SK-N-MC (cell line): ENCODE data around the gene NSMCE1.

Experiments
- EZH2 ChIP-seq: fragments of 200-600 bp; sonication (generic); IDR thresholded peaks from one replicate; pipeline ENCODE4 v1.6.1; 2017; ENCODE audit warnings: antibody characterized with exemption
- POLR2AphosphoS5 ChIP-seq: IDR thresholded peaks from 2 replicates; pipeline ENCODE4 v1.6.1; 2012; ENCODE audit warnings: mild to moderate bottlenecking, low read depth, low read length, borderline replicate concordance

DNA sequence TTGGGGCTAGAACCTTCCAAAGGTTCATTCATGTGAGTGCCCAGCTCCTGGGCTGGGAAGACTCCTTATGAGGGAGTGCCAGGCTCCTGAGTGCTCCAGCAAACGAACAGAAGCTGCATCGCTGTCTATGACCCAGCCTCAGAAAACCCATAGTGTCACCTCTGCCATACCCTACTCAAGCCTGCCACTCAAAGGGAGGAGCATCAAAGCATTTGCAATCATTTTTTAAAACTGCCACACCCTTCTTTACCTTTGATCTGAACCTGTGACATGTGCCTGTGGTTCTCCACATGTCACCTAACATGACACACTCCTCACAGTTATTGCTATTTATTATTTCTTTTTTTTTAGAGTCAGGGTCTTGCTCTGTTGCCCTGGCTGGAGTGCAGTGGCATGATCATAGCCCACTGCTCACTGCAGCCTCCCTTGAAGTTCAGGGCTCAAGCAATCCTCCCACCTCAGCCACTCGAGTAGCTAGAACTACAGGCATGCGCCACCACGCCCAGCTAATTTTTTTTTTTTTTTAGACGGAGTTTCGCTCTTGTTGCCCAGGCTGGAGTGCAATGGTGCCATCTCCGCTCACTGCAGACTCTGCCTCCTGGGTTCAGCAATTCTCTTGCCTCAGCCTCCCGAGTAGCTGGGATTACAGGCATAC lies 72.5 kb downstream of the NSMCE1 start:
- TF ChIP-seq EZH2 (no peak), POLR2AphosphoS5 (no peak)
